OCI-LY1 (cell line): ENCODE results near the gene ZHX3.

Experiments
- CTCF ChIP-seq: fragments of 200-600 bp; sonication (generic), shearing (Covaris generic); IDR thresholded peaks from 2 replicates; pipeline ENCODE4 v1.5.1; 2017; ENCODE audit warnings: mild to moderate bottlenecking, antibody characterized with exemption, low read length, moderate library complexity, mixed read lengths
- EZH2 ChIP-seq: fragments of 200-600 bp; sonication (generic), shearing (Covaris generic); IDR thresholded peaks from 2 replicates; pipeline ENCODE4 v1.8.0; 2017; ENCODE audit warnings: borderline replicate concordance, mixed run types, mild to moderate bottlenecking, antibody characterized with exemption, low read length, moderate library complexity, mixed read lengths

GRCh38 chr20:41178904-41179432 lies 138.6 kb downstream of the ZHX3 start:
- no peak for TF ChIP-seq CTCF
- TF ChIP-seq EZH2, result no peak
